Body of pancreas (tissue), 4 donors: ENCODE results near the gene GATA5. TPM values are rescaled to one million over a fixed set of nuclear protein-coding genes. Genes with fewer than 3 reads are reported as not detected.
A peak's percentile ranks its signal among the peaks of the same experiment; 100 is the strongest.

Source experiments
- ATAC-seq: fragments of 150-250 bp; one replicate; pipeline ENCODE4 v1.9.1; 2016
- DNase-seq, 4 donors: peaks; one replicate each; pipeline ENCODE4 v3.0.0-alpha.2; 2019
- H3K27ac ChIP-seq, 4 donors: fragments of 200-600 bp; sonication (generic); 1 replicate in 3 of 4; 2 replicates in 1 of 4; pipeline versions ENCODE4 v1.5.1 to v1.6.1; 2016 to 2019; ENCODE audit warnings: mild to moderate bottlenecking in 1 of 4, mixed read lengths in 1 of 4, moderate library complexity in 1 of 4
- H3K27me3 ChIP-seq, 2 donors: fragments of 200-600 bp; sonication (generic); one replicate each; pipeline ENCODE4 v1.6.0; 2016; ENCODE audit warnings: mild to moderate bottlenecking in 1 of 2
- H3K36me3 ChIP-seq, 2 donors: fragments of 200-600 bp; sonication (generic); replicated peaks in 1 of 2; 2 replicates each; pipeline ENCODE4 v1.5.1; 2016; ENCODE audit warnings: low read depth in 2 of 2; ENCODE audit not compliant: insufficient read depth in 1 of 2
- H3K4me1 ChIP-seq: fragments of 200-600 bp; sonication (generic); one replicate; pipeline ENCODE4 v1.6.0; 2016
- H3K4me3 ChIP-seq, 2 donors: fragments of 200-600 bp; sonication (generic); 1 replicate in 1 of 2; 2 replicates in 1 of 2; pipeline ENCODE4 v1.5.1; 2016 to 2019
- H3K9me3 ChIP-seq, 3 donors: fragments of 200-600 bp; sonication (generic); 1 replicate in 2 of 3; 2 replicates in 1 of 3; pipeline ENCODE4 v1.5.1; 2016
- CTCF ChIP-seq, 7 experiments: fragments of 450-650 bp in 4 of 7; fragments of 200-600 bp in 3 of 7; sonication (generic) in 3 of 7; IDR thresholded peaks; one replicate each; pipeline ENCODE4 v1.5.1; 2016 to 2019; ENCODE audit warnings: antibody characterized with exemption in 7 of 7
- POLR2A ChIP-seq, 3 donors: fragments of 450-650 bp; IDR thresholded peaks; one replicate each; pipeline ENCODE4 v1.6.1; 2016; ENCODE audit warnings: antibody characterized with exemption in 3 of 3, mild to moderate bottlenecking in 2 of 3
- WGBS, 2 donors: methylation state at CpG; one replicate each; pipeline ENCODE4 v1.1.5; 2017; 5-methylcytosine and 5-hydroxymethylcytosine counted together
- intact Hi-C: fragments of 100-400 bp; cut with DNase I; formaldehyde crosslinking; loops from one replicate; pipeline ENCODE4 v1.15.1; 2023
- total RNA-seq, 2 donors: library from RNA; depleted of rRNA; stranded (reverse); fragments of >200 nt; gene quantifications; one replicate each; pipeline ENCODE4 v1.1.0, GENCODE V29; 2016

GATA5 gene
- total RNA-seq, 2 donors from 2014 or later = not detected

GRCh38 chr20:62487561-62488354, 12.0 kb upstream of the GATA5 start:
- ATAC-seq = peak; percentile 82
- no peaks in the 10 kb centered on the region for H3K36me3 ChIP-seq
- peak overlapping the region in 1 of 4 donors; percentile 37 for H3K27ac ChIP-seq
- H3K9me3 ChIP-seq = no peaks in the 10 kb centered on the region
- intact Hi-C loops = no loop called here
- H3K4me3 ChIP-seq = no peak overlapping the region
- no peak for TF ChIP-seq CTCF (IDR thresholded peaks at IDR 0.05)
- no peak for TF ChIP-seq POLR2A (IDR thresholded peaks at IDR 0.05)
- H3K4me1 ChIP-seq = peaks cover 44% of the 10 kb centered on the region
- WGBS, 2 donors = 2 to 24% methylated on average over 7 to 14 of the region's 14 CpGs
- DNase-seq = peak; percentile 55 to 79 (median 72)
- H3K27me3 ChIP-seq = no peaks in the 10 kb centered on the region

GRCh38 chr20:62487118-62487517, 11.3 kb upstream of the GATA5 start:
- H3K27me3 ChIP-seq = no peaks in the 10 kb centered on the region
- no peaks in the 10 kb centered on the region for H3K9me3 ChIP-seq
- WGBS, 2 donors = 56 to 88% methylated on average over 8 to 19 of the region's 21 CpGs
- ATAC-seq = no peak
- peak overlapping the region in 1 of 4 donors; percentile 37 for H3K27ac ChIP-seq
- DNase-seq = no peak
- no peak overlapping the region for H3K4me3 ChIP-seq
- no peaks in the 10 kb centered on the region for H3K36me3 ChIP-seq
- intact Hi-C loops = no loop called here
- TF ChIP-seq POLR2A (IDR thresholded peaks at IDR 0.05) = no peak
- no peak for TF ChIP-seq CTCF (IDR thresholded peaks at IDR 0.05)
- H3K4me1 ChIP-seq = peaks cover 44% of the 10 kb centered on the region

GRCh38 chr20:62486484-62486883, 10.7 kb upstream of the GATA5 start:
- no peaks in the 10 kb centered on the region for H3K27me3 ChIP-seq

GRCh38 chr20:62485701-62486089, 9.9 kb upstream of the GATA5 start:
- Histone ChIP-seq H3K4me1 (peaks cover 48% of the 10 kb centered on the region), H3K36me3 (no peaks in the 10 kb centered on the region), H3K27me3 (no peaks in the 10 kb centered on the region), H3K27ac (no peak overlapping the region), H3K4me3 (no peak overlapping the region), H3K9me3 (no peaks in the 10 kb centered on the region)
- ATAC-seq = no peak
- WGBS, 2 donors = 68 to 89% methylated on average over 8 to 17 of the region's 17 CpGs
- DNase-seq = no peak
- intact Hi-C loops = no loop called here
- TF ChIP-seq POLR2A (IDR thresholded peaks at IDR 0.05) = no peak
- no peak for TF ChIP-seq CTCF (IDR thresholded peaks at IDR 0.05)

More at GRCh38 chr20:62486484-62486883, 10.7 kb upstream of the GATA5 start:
- intact Hi-C loops = no loop called here
- H3K27ac ChIP-seq = no peak overlapping the region
- H3K36me3 ChIP-seq = no peaks in the 10 kb centered on the region
- H3K4me3 ChIP-seq = no peak overlapping the region
- H3K4me1 ChIP-seq = peaks cover 48% of the 10 kb centered on the region
- peak in 1 of 4 donors; percentile 21 for DNase-seq
- WGBS, 2 donors = 56 to 63% methylated on average over 6 to 11 of the region's 13 CpGs
- TF ChIP-seq CTCF (IDR thresholded peaks at IDR 0.05) = no peak
- TF ChIP-seq POLR2A (IDR thresholded peaks at IDR 0.05) = no peak
- no peaks in the 10 kb centered on the region for H3K9me3 ChIP-seq
- no peak for ATAC-seq
